ENCODE data around the gene SNAP25. TPM values are rescaled to one million over a fixed set of nuclear protein-coding genes. Genes with fewer than 3 reads are reported as not detected.
A peak's percentile ranks its signal among the peaks of the same experiment; 100 is the strongest.

The SNAP25 gene
- total RNA-seq: 0.81 and 1.6 TPM in 2 replicates
- long read RNA-seq, partial matches to known transcripts: 0 of 2 reads
- long read RNA-seq, other reads (novel, unspliced or antisense): 0 of 2 reads

DNA sequence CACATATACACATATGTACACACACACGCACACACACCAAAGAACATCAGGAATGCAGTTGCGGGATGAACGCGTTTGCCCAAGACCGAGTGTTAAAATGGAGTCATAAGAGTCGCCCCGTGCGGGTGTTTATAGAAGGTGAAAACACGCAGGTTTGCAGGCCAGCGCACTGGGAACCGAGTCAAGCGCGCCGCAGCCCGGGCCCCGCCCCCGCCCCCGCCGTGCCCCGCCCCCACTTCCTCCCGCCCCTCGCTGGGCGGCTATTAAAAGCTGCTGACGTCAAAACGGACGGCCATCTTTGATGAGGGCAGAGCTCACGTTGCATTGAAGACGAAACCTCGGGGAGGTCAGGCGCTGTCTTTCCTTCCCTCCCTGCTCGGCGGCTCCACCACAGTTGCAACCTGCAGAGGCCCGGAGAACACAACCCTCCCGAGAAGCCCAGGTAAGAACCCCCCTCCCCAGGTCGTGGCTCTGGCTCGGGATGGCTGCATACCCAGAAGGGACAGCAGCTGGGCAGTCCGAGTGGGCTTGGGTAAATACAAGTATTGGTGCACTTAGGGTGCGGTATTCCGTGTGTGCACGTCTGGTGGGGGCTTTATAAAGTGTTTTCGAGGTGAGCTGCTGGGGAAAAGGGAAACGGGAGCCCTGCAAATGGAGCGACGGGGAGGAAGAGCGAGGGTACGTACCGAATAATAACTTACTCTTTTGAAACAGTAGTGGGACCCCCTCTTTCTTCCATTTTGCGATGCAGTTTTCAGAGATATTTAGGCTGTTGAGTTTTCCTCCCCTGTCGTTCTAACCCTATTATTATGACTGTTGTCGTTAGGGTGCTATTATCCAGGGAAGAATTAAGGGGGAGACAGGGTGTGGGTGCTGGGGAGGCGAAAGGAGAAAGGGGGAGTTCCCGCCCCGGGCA is at the start of gene SNAP25:
Gene SNAP25 (plus strand): TSS at position 295 of the 916 bp plus-strand sequence. CDS start 56,662 bp downstream, outside the sequence.
- Mint-ChIP-seq H3K9me3 (ENCODE audit: unreplicated experiment) (no peaks in the 10 kb centered on the region), H3K36me3 (ENCODE audit: unreplicated experiment) (no peaks in the 10 kb centered on the region), H3K4me1 (ENCODE audit: unreplicated experiment) (peaks cover 20% of the 10 kb centered on the region), H3K27me3 (ENCODE audit: unreplicated experiment) (peaks cover 47% of the 10 kb centered on the region), H3K4me3 (ENCODE audit: unreplicated experiment) (peak within 1 kb of the TSS; percentile 75), H3K27ac (ENCODE audit: unreplicated experiment) (peak within 1 kb of the TSS; percentile 51)
- TF ChIP-seq, protein P1, sequence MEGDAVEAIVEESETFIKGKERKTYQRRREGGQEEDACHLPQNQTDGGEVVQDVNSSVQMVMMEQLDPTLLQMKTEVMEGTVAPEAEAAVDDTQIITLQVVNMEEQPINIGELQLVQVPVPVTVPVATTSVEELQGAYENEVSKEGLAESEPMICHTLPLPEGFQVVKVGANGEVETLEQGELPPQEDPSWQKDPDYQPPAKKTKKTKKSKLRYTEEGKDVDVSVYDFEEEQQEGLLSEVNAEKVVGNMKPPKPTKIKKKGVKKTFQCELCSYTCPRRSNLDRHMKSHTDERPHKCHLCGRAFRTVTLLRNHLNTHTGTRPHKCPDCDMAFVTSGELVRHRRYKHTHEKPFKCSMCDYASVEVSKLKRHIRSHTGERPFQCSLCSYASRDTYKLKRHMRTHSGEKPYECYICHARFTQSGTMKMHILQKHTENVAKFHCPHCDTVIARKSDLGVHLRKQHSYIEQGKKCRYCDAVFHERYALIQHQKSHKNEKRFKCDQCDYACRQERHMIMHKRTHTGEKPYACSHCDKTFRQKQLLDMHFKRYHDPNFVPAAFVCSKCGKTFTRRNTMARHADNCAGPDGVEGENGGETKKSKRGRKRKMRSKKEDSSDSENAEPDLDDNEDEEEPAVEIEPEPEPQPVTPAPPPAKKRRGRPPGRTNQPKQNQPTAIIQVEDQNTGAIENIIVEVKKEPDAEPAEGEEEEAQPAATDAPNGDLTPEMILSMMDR (IDR thresholded peaks at IDR 0.05): no peak
- peak; percentile 86 for DNase-seq (ENCODE audit: extremely low spot score, unreplicated experiment)

DNA sequence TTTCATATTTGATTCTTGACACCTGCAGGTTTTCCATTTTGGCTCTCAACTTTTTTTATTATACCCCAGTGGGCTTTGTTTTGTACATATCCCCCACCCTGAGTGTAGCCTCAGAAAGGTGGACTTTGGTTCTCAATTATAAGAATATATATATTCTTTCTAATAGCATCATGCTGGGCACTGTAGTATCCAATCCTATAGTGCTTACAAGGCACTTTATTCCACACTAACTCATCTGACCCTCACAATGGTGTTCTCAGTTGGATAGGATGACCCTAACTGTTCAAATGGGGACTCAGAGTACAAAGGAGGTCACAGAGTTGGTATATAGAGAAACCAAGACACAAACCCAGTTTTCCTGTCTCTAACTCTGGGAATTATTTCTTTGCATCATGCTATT is 48.9 kb upstream of the SNAP25 start:
- no peak overlapping the region for H3K4me3 Mint-ChIP-seq (ENCODE audit: unreplicated experiment)
- H3K9me3 Mint-ChIP-seq (ENCODE audit: unreplicated experiment): peaks cover 7% of the 10 kb centered on the region
- TF ChIP-seq, protein P1 (IDR thresholded peaks at IDR 0.05): no peak
- H3K27ac Mint-ChIP-seq (ENCODE audit: unreplicated experiment): no peak overlapping the region
- DNase-seq (ENCODE audit: extremely low spot score, unreplicated experiment): no peak
- H3K4me1 Mint-ChIP-seq (ENCODE audit: unreplicated experiment): peaks cover 12% of the 10 kb centered on the region
- H3K36me3 Mint-ChIP-seq (ENCODE audit: unreplicated experiment): no peaks in the 10 kb centered on the region
- peaks cover 24% of the 10 kb centered on the region for H3K27me3 Mint-ChIP-seq (ENCODE audit: unreplicated experiment)

DNA sequence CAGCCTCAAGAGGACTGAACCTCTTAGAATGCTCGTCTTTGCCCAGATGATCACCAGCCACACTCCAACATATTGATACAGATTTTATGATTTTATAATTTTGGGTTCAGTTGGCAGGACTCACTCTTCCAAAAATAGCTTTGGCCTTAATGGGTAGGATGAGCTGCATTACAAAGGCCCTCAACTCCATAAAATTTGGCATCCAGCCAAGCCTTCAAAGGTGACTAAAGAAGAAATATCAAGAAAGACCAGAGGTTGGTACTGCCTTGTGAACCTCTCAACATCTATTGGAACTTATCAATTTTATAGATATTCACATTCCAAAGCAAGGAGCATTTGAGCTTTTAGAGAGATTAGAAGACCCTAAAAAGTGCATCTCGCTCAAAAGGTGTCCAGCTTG is 48.4 kb upstream of the SNAP25 start:
- H3K27me3 Mint-ChIP-seq (ENCODE audit: unreplicated experiment): peaks cover 24% of the 10 kb centered on the region
- DNase-seq (ENCODE audit: extremely low spot score, unreplicated experiment): no peak
- no peak overlapping the region for H3K4me3 Mint-ChIP-seq (ENCODE audit: unreplicated experiment)
- H3K9me3 Mint-ChIP-seq (ENCODE audit: unreplicated experiment): peaks cover 7% of the 10 kb centered on the region
- no peak overlapping the region for H3K27ac Mint-ChIP-seq (ENCODE audit: unreplicated experiment)
- TF ChIP-seq, protein P1 (IDR thresholded peaks at IDR 0.05): no peak
- peaks cover 12% of the 10 kb centered on the region for H3K4me1 Mint-ChIP-seq (ENCODE audit: unreplicated experiment)
- no peaks in the 10 kb centered on the region for H3K36me3 Mint-ChIP-seq (ENCODE audit: unreplicated experiment)

DNA sequence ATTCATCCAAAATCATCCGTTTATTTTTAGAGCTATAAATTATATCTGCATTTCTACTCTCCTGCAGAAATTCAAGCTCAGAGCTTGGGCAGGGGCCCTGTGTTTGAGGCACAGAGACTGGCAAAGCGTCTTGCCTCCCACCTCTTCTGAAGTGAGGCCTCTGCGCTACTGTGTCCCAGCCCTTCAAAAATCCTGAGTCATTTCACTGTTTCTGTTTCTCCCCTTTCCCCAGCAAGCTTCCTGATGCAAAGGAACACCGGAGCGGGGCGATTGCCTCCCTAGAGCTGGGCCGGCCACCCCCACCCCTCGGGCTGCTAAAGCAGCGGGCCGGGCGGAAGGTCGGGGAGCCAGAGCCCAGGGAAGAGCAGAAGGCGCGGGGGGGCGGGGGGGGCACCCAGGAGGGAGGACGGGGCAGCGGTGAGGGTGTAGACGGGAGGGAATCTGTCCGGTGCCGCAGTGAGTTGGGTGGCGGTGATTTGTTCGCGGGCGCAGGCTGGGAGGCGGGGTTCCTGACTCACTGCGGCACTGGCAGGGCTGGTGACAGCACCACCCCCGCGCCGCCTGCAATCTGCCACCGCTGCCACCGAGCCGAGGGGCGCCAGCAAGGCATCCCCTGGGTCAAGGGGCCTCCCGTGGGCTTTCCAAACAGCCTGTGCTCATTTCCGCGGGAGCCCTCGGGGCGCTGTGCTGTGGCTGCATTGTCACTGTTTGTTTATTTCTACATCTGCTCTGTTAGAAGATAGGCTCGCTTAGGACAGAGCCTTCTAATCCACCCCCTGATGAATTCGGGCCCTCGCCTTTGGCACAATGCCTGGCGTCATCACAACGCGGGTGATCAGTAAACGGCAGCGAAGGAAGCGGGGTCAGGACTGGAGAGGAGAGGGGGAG is 46.5 kb upstream of the SNAP25 start:
- DNase-seq (ENCODE audit: extremely low spot score, unreplicated experiment): no peak
- Mint-ChIP-seq H3K4me1 (ENCODE audit: unreplicated experiment) (peaks cover 12% of the 10 kb centered on the region), H3K9me3 (ENCODE audit: unreplicated experiment) (peaks cover 7% of the 10 kb centered on the region), H3K27ac (ENCODE audit: unreplicated experiment) (peak overlapping the region; percentile 82), H3K4me3 (ENCODE audit: unreplicated experiment) (peak overlapping the region; percentile 84), H3K36me3 (ENCODE audit: unreplicated experiment) (no peaks in the 10 kb centered on the region), H3K27me3 (ENCODE audit: unreplicated experiment) (peaks cover 37% of the 10 kb centered on the region)
- TF ChIP-seq, protein P1 (IDR thresholded peaks at IDR 0.05): no peak

All from osteocyte (in vitro differentiated cells).